Forelimb muscle (tissue), 1 donor: Measurements from ENCODE around the gene SPDYE11. TPM values are rescaled to one million over a fixed set of nuclear protein-coding genes. Genes with fewer than 3 reads are reported as not detected.
"Not testable (repeated sequence)": the region's sequence is repeated elsewhere in the genome, so short reads cannot be mapped to it uniquely, and the experiment has no call there.

Experiments used
- DNase-seq: peaks from one replicate; pipeline ENCODE4 v3.0.0-alpha.2; 2013; ENCODE audit warnings: low read depth
- polyA plus RNA-seq: library from polyadenylated mRNA; unstranded; fragments of 120-200 nt; gene quantifications from one replicate; pipeline ENCODE4 v1.2.1, GENCODE V29; 2013; ENCODE audit not compliant: insufficient read length

Gene SPDYE11
- 0.20 TPM for polyA plus RNA-seq

GRCh38 chr7:73057811-73058210 is at the start of gene SPDYE11:
SPDYE11 (minus strand) TSS chr7:73057911; CDS start chr7:73056111, 1,800 bp downstream.
- DNase-seq, result not testable (repeated sequence)

GRCh38 chr7:73085938-73086337 is 28.2 kb upstream of the SPDYE11 start, which contains the start of gene SPDYE9:
SPDYE9 (minus strand) TSS chr7:73086038; CDS start chr7:73084238, 1,800 bp downstream.
- not testable (repeated sequence) for DNase-seq

- not testable (repeated sequence) for DNase-seq
Measured at GRCh38 chr7:73029666-73030065, 28.0 kb downstream of the SPDYE11 start, which contains the start of gene SPDYE8. SPDYE8 (minus strand) TSS chr7:73029766; CDS start chr7:73027966, 1,800 bp downstream.

GRCh38 chr7:73006491-73006890 is 51.2 kb downstream of the SPDYE11 start:
- not testable (repeated sequence) for DNase-seq

GRCh38 chr7:73005693-73006447 is 51.8 kb downstream of the SPDYE11 start:
- peak; percentile 76 for DNase-seq

- DNase-seq, result not testable (repeated sequence)
Measured at GRCh38 chr7:73005356-73005692, 52.4 kb downstream of the SPDYE11 start.

GRCh38 chr7:72997887-72998468 is 59.7 kb downstream of the SPDYE11 start:
- not testable (repeated sequence) for DNase-seq

Other genes starting within 250 kb of the SPDYE11 start
- gene TYW1B, start 229.7 kb downstream of the SPDYE11 start, polyA plus RNA-seq, result 6.0 TPM
- gene POM121, start 132.8 kb downstream of the SPDYE11 start, polyA plus RNA-seq, result 29.2 TPM
- gene TRIM74, start 88.4 kb downstream of the SPDYE11 start, polyA plus RNA-seq, result 1.5 TPM
- gene SPDYE8, start 28.1 kb downstream of the SPDYE11 start, polyA plus RNA-seq, result 0.20 TPM
- gene SPDYE9, start 28.1 kb upstream of the SPDYE11 start, polyA plus RNA-seq, result 0.20 TPM